Neural cell (in vitro differentiated cells): ENCODE measurements around the gene FAM184A. TPM values are rescaled to one million over a fixed set of nuclear protein-coding genes. Genes with fewer than 3 reads are reported as not detected.

Experiments
- H2AFZ ChIP-seq: fragments of 200-600, 300-800 bp; sonication (generic), shearing (Covaris generic); 2 replicates; pipeline ENCODE4 v1.6.0; 2014; ENCODE audit warnings: low read depth, mild to moderate bottlenecking, antibody characterized with exemption, low read length, moderate library complexity
- H3F3A ChIP-seq: fragments of 200-600 bp; shearing (Covaris generic); 2 replicates; pipeline ENCODE4 v1.6.1; 2016; ENCODE audit warnings: mild to moderate bottlenecking, moderate library complexity, mixed read lengths, antibody characterized with exemption, low read length; ENCODE audit not compliant: insufficient read depth, poor library complexity, severe bottlenecking
- H3K27ac ChIP-seq: fragments of 200-600, 300-800 bp; sonication (generic), shearing (Covaris generic); 2 replicates; pipeline ENCODE4 v1.5.1; 2014; ENCODE audit warnings: mild to moderate bottlenecking, low read length, moderate library complexity
- H3K27me3 ChIP-seq: fragments of 300-800, 200-600 bp; sonication (generic), shearing (Covaris generic); 2 replicates; pipeline ENCODE4 v1.6.0; 2014; ENCODE audit warnings: mild to moderate bottlenecking, low read depth, low read length, moderate library complexity; ENCODE audit not compliant: insufficient read depth
- H3K36me3 ChIP-seq: fragments of 300-800, 200-600 bp; sonication (generic), shearing (Covaris generic); 2 replicates; pipeline ENCODE4 v1.5.1; 2014; ENCODE audit warnings: mild to moderate bottlenecking, antibody characterized with exemption, low read length, moderate library complexity; ENCODE audit not compliant: insufficient read depth
- H3K4me2 ChIP-seq: fragments of 300-800, 200-600 bp; sonication (generic), shearing (Covaris generic); 2 replicates; pipeline ENCODE4 v1.6.0; 2014; ENCODE audit warnings: mild to moderate bottlenecking, low read length
- H3K4me3 ChIP-seq: fragments of 300-800, 200-600 bp; sonication (generic), shearing (Covaris generic); 2 replicates; pipeline ENCODE4 v1.5.1; 2014; ENCODE audit warnings: mild to moderate bottlenecking, low read length, moderate library complexity
- H3K79me2 ChIP-seq: fragments of 200-600 bp; shearing (Covaris generic); replicated peaks from 2 replicates; pipeline ENCODE4 v1.6.0; 2014; ENCODE audit warnings: mild to moderate bottlenecking, low read length, moderate library complexity; ENCODE audit not compliant: insufficient read depth
- H3K9ac ChIP-seq: fragments of 300-800, 200-600 bp; sonication (generic), shearing (Covaris generic); 2 replicates; pipeline ENCODE4 v1.6.1; 2016; ENCODE audit warnings: mild to moderate bottlenecking, low read length, mixed read lengths
- H3K9me2 ChIP-seq: fragments of 200-600 bp; shearing (Covaris generic); 2 replicates; pipeline ENCODE4 v1.6.1; 2016; ENCODE audit warnings: mild to moderate bottlenecking, low read length, mixed read lengths; ENCODE audit not compliant: insufficient read depth
- H3K9me3 ChIP-seq: fragments of 200-600, 300-800 bp; sonication (generic), shearing (Covaris generic); 2 replicates; pipeline ENCODE4 v1.6.1; 2016; ENCODE audit warnings: mild to moderate bottlenecking, mixed run types, low read length, moderate library complexity, mixed read lengths
- H4K20me1 ChIP-seq: fragments of 200-600 bp; shearing (Covaris generic); 2 replicates; pipeline ENCODE4 v1.6.1; 2016; ENCODE audit warnings: mild to moderate bottlenecking, mixed run types; ENCODE audit not compliant: insufficient read depth
- CTCF ChIP-seq: fragments of 450-650 bp; IDR thresholded peaks from 2 replicates; pipeline ENCODE4 v1.5.1; 2014; ENCODE audit warnings: antibody characterized with exemption, mild to moderate bottlenecking, moderate library complexity; ENCODE audit not compliant: poor library complexity, severe bottlenecking
- EP300 ChIP-seq: fragments of 450-650 bp; conservative IDR thresholded peaks from 2 replicates; pipeline ENCODE4 v1.6.1; 2014; ENCODE audit warnings: antibody characterized with exemption, mild to moderate bottlenecking, moderate library complexity; ENCODE audit not compliant: poor library complexity, severe bottlenecking
- EZH2 ChIP-seq: fragments of 200-600, 300-800 bp; shearing (Covaris generic), sonication (generic); IDR thresholded peaks from 2 replicates; pipeline ENCODE4 v1.6.1; 2014; ENCODE audit warnings: antibody characterized with exemption, low read length, borderline replicate concordance, mild to moderate bottlenecking; ENCODE audit not compliant: insufficient read depth, poor library complexity, severe bottlenecking
- MXI1 ChIP-seq: fragments of 450-650 bp; conservative IDR thresholded peaks from 2 replicates; pipeline ENCODE4 v1.6.1; 2014; ENCODE audit warnings: antibody characterized with exemption, mild to moderate bottlenecking; ENCODE audit not compliant: poor library complexity, severe bottlenecking
- POLR2AphosphoS5 ChIP-seq: IDR thresholded peaks from 2 replicates; pipeline ENCODE4 v1.6.1; 2012
- RAD21 ChIP-seq: fragments of 450-650 bp; conservative IDR thresholded peaks from 2 replicates; pipeline ENCODE4 v1.6.1; 2014; ENCODE audit warnings: antibody characterized with exemption, mild to moderate bottlenecking, moderate library complexity
- REST ChIP-seq: IDR thresholded peaks from 2 replicates; pipeline ENCODE4 v1.6.1; 2012; ENCODE audit warnings: borderline replicate concordance
- SMC3 ChIP-seq: fragments of 450-650 bp; conservative IDR thresholded peaks from 2 replicates; pipeline ENCODE4 v1.6.1; 2014; ENCODE audit warnings: antibody characterized with exemption, mild to moderate bottlenecking, moderate library complexity; ENCODE audit not compliant: poor library complexity
- TAF1 ChIP-seq: IDR thresholded peaks from 2 replicates; pipeline ENCODE4 v1.6.1; 2012; ENCODE audit warnings: low read depth
- polyA plus RNA-seq: library from polyadenylated mRNA; depleted of rRNA; stranded (reverse); fragments of >200 nt; gene quantifications from 2 replicates; pipeline ENCODE4 v1.2.3, GENCODE V29; 2014

The FAM184A gene
- polyA plus RNA-seq, 1 donor from 2014 or later, result 47.5 TPM

- Histone ChIP-seq H3K36me3 (no peaks in the 10 kb centered on the region), H3K27ac (no peak overlapping the region), H3K4me2 (no peak overlapping the region), H3K9ac (no peak overlapping the region), H2AFZ (no peak overlapping the region), H4K20me1 (no peaks in the 10 kb centered on the region), H3K9me2 (no peaks in the 10 kb centered on the region), H3K9me3 (no peaks in the 10 kb centered on the region), H3K4me3 (no peak overlapping the region), H3K27me3 (no peaks in the 10 kb centered on the region), H3K79me2 (no peaks in the 10 kb centered on the region), H3F3A (no peaks in the 10 kb centered on the region)
- TF ChIP-seq POLR2AphosphoS5 (no peak), RAD21 (no peak), SMC3 (no peak), EZH2 (no peak), TAF1 (no peak), CTCF (no peak), REST (no peak)
Measured at GRCh38 chr6:118996289-118996820, 82.1 kb downstream of the FAM184A start.

DNA sequence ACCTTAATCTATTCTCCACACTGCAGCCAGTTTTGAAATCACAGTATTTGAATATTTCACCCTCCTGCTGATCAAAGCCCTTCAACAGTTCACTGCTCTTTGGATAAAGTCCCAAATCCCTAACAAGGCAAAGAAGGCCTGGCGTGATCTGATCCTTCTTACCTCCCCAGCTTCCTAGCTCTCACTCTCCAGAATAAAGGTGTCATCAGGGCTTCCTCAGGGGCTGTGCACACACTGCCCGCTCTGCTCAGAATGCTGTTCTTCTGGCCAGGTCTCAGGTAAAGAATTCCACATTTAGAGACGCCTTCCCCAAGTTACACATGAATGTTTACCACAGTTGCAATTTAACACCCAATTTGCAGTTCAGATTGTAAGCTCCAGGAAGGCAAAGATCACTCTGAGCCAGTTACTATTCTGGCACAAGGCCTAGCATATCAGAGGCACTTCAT is 84.6 kb downstream of the FAM184A start:
- H3K79me2 ChIP-seq, result no peaks in the 10 kb centered on the region
- H3K27me3 ChIP-seq, result no peaks in the 10 kb centered on the region
- no peak overlapping the region for H2AFZ ChIP-seq
- no peak overlapping the region for H3K4me3 ChIP-seq
- no peaks in the 10 kb centered on the region for H3K9me2 ChIP-seq
- TF ChIP-seq RAD21 (no peak), CTCF (no peak), REST (no peak), EZH2 (no peak), MXI1 (no peak), POLR2AphosphoS5 (no peak), SMC3 (no peak), EP300 (no peak), TAF1 (no peak)
- no peak overlapping the region for H3K27ac ChIP-seq
- no peak overlapping the region for H3K4me2 ChIP-seq
- H3K36me3 ChIP-seq, result no peaks in the 10 kb centered on the region
- H3F3A ChIP-seq, result no peaks in the 10 kb centered on the region
- H4K20me1 ChIP-seq, result no peaks in the 10 kb centered on the region
- no peaks in the 10 kb centered on the region for H3K9me3 ChIP-seq
- H3K9ac ChIP-seq, result no peak overlapping the region
